WTC11 (cell line): ENCODE data around the gene PNMA8A. TPM values are rescaled to one million over a fixed set of nuclear protein-coding genes. Genes with fewer than 3 reads are reported as not detected.
A peak's percentile ranks its signal among the peaks of the same experiment; 100 is the strongest.

Experiments
- ATAC-seq: fragments of 200-7000 bp; cut with Tn5 transposase; 2 replicates; pipeline ENCODE4 v1.10.0; 2021; ENCODE audit warnings: mild to moderate bottlenecking, moderate library complexity
- CTCF ChIA-PET: fragments of 300-600 bp; sonication (Branson Sonifier 250); formaldehyde crosslinking; loops from one replicate; lab custom pipeline; 2021; ENCODE audit warnings: antibody characterized with exemption; lab: Charles Lee
- POLR2A ChIA-PET: fragments of 350-600 bp; sonication (Branson Sonifier 250); formaldehyde crosslinking; loops from one replicate; lab custom pipeline; 2021; ENCODE audit warnings: antibody characterized with exemption; lab: Charles Lee
- DNase-seq: peaks from one replicate; pipeline ENCODE4 v3.0.0; 2021; ENCODE audit warnings: low spot score
- H3K27ac Mint-ChIP-seq: 2 replicates; pipeline ENCODE4 v1.8.0; 2021; ENCODE audit warnings: mixed read lengths
- H3K27me3 Mint-ChIP-seq: 2 replicates; pipeline ENCODE4 v1.8.0; 2021; ENCODE audit warnings: low read depth, mild to moderate bottlenecking, moderate library complexity, mixed read lengths
- H3K36me3 Mint-ChIP-seq: 2 replicates; pipeline ENCODE4 v1.8.0; 2021; ENCODE audit warnings: mixed read lengths
- H3K4me1 Mint-ChIP-seq: 2 replicates; pipeline ENCODE4 v1.8.0; 2022; ENCODE audit warnings: mixed read lengths
- H3K4me3 Mint-ChIP-seq: 2 replicates; pipeline ENCODE4 v1.8.0; 2021; ENCODE audit warnings: mild to moderate bottlenecking, moderate library complexity, mixed read lengths
- H3K9me3 Mint-ChIP-seq: 2 replicates; pipeline ENCODE4 v1.8.0; 2021; ENCODE audit warnings: mixed read lengths
- ATF1 ChIP-seq: sonication (generic); formaldehyde crosslinking; IDR thresholded peaks from 2 replicates; pipeline ENCODE4 v1.8.1; 2023; ENCODE audit warnings: mild to moderate bottlenecking, moderate library complexity, missing genetic modification reagents
- CREB1 ChIP-seq: sonication (generic); formaldehyde crosslinking; IDR thresholded peaks from 2 replicates; pipeline ENCODE4 v1.8.0; 2023; ENCODE audit warnings: mild to moderate bottlenecking, missing genetic modification reagents
- HMGA2 ChIP-seq: fragments of 250-450 bp; sonication (Bioruptor Pico); IDR thresholded peaks from 2 replicates; pipeline ENCODE4 v1.4.0; 2021; ENCODE audit warnings: mild to moderate bottlenecking, moderate library complexity
- IRF2 ChIP-seq: sonication (generic); formaldehyde crosslinking; IDR thresholded peaks from 2 replicates; pipeline ENCODE4 v1.8.0; 2022; ENCODE audit warnings: low read depth, missing genetic modification reagents, borderline replicate concordance
- KAT7 ChIP-seq: sonication (generic); formaldehyde crosslinking; IDR thresholded peaks from 2 replicates; pipeline ENCODE4 v1.8.1; 2023; ENCODE audit warnings: missing genetic modification reagents, mild to moderate bottlenecking, borderline replicate concordance
- NFATC4 ChIP-seq: fragments of 250-450 bp; sonication (Bioruptor Pico); IDR thresholded peaks from 2 replicates; pipeline ENCODE4 v1.9.0; 2021; ENCODE audit warnings: mild to moderate bottlenecking
- NFYB ChIP-seq: sonication (generic); formaldehyde crosslinking; conservative IDR thresholded peaks from 2 replicates; pipeline ENCODE4 v1.8.0; 2022; ENCODE audit warnings: low read depth, missing genetic modification reagents
- PRRX2 ChIP-seq: fragments of 250-450 bp; sonication (Bioruptor Pico); IDR thresholded peaks from 2 replicates; pipeline ENCODE4 v1.8.0; 2021; ENCODE audit warnings: mild to moderate bottlenecking
- SMAD4 ChIP-seq: sonication (generic); formaldehyde crosslinking; IDR thresholded peaks from 2 replicates; pipeline ENCODE4 v1.8.0; 2022; ENCODE audit warnings: mild to moderate bottlenecking, missing genetic modification reagents
- TCF7 ChIP-seq: sonication (generic); formaldehyde crosslinking; IDR thresholded peaks from 2 replicates; pipeline ENCODE4 v1.8.0; 2022; ENCODE audit warnings: mild to moderate bottlenecking, low read depth, missing genetic modification reagents, moderate library complexity
- TEAD1 ChIP-seq: sonication (generic); formaldehyde crosslinking; IDR thresholded peaks from 2 replicates; pipeline ENCODE4 v1.8.0; 2022; ENCODE audit warnings: mild to moderate bottlenecking, missing genetic modification reagents
- ZNF121 ChIP-seq: sonication (generic); formaldehyde crosslinking; IDR thresholded peaks from 2 replicates; pipeline ENCODE4 v1.8.0; 2023; ENCODE audit warnings: missing genetic modification reagents
- ZNF138 ChIP-seq: sonication (generic); formaldehyde crosslinking; conservative IDR thresholded peaks from 2 replicates; pipeline ENCODE4 v1.8.1; 2022; ENCODE audit warnings: mild to moderate bottlenecking, moderate library complexity, missing genetic modification reagents
- ZNF219 ChIP-seq: sonication (generic); formaldehyde crosslinking; IDR thresholded peaks from 2 replicates; pipeline ENCODE4 v1.8.0; 2023; ENCODE audit warnings: missing genetic modification reagents, mild to moderate bottlenecking, borderline replicate concordance
- ZNF423 ChIP-seq: fragments of 250-450 bp; sonication (Bioruptor Pico); IDR thresholded peaks from 2 replicates; pipeline ENCODE4 v2.1.2; 2022; ENCODE audit warnings: mild to moderate bottlenecking, moderate library complexity
- total RNA-seq: library from RNA; stranded (reverse); gene quantifications from 3 replicates; pipeline ENCODE4 v1.2.3, GENCODE V29; 2021
- TF ChIP-seq, protein P1 (sequence below): sonication (generic); formaldehyde crosslinking; IDR thresholded peaks from 2 replicates; pipeline ENCODE4 v1.8.0; 2022; ENCODE audit warnings: mild to moderate bottlenecking, missing genetic modification reagents
- TF ChIP-seq, protein P2 (sequence below): fragments of 250-450 bp; sonication (Bioruptor Pico); IDR thresholded peaks from 2 replicates; pipeline ENCODE4 v1.9.0; 2021; ENCODE audit warnings: mild to moderate bottlenecking, borderline replicate concordance
- TF ChIP-seq, protein P3 (sequence below): sonication (generic); formaldehyde crosslinking; IDR thresholded peaks from 2 replicates; pipeline ENCODE4 v1.8.1; 2022; ENCODE audit warnings: mild to moderate bottlenecking, missing genetic modification reagents, moderate library complexity, borderline replicate concordance
- TF ChIP-seq, protein P4 (sequence below): fragments of 250-450 bp; sonication (Bioruptor Pico); IDR thresholded peaks from 2 replicates; pipeline ENCODE4 v1.9.0; 2021; ENCODE audit warnings: moderate library complexity, mild to moderate bottlenecking, inconsistent platforms, borderline replicate concordance
- TF ChIP-seq, protein P5 (sequence below): sonication (generic); formaldehyde crosslinking; IDR thresholded peaks from 2 replicates; pipeline ENCODE4 v1.8.0; 2023; ENCODE audit warnings: mild to moderate bottlenecking, missing genetic modification reagents
- TF ChIP-seq, protein P6 (sequence below): sonication (generic); formaldehyde crosslinking; IDR thresholded peaks from 2 replicates; pipeline ENCODE4 v1.8.1; 2023; ENCODE audit warnings: mild to moderate bottlenecking, missing genetic modification reagents
- TF ChIP-seq, protein P7 (sequence below): sonication (generic); formaldehyde crosslinking; IDR thresholded peaks from 2 replicates; pipeline ENCODE4 v1.8.1; 2022; ENCODE audit warnings: missing genetic modification reagents, borderline replicate concordance
- TF ChIP-seq, protein P8 (sequence below): sonication (generic); formaldehyde crosslinking; IDR thresholded peaks from 2 replicates; pipeline ENCODE4 v1.8.1; 2023; ENCODE audit warnings: mild to moderate bottlenecking, missing genetic modification reagents, moderate library complexity

Gene PNMA8A
- total RNA-seq, 1 experiment from 2014 or later, result 25.4 TPM

DNA sequence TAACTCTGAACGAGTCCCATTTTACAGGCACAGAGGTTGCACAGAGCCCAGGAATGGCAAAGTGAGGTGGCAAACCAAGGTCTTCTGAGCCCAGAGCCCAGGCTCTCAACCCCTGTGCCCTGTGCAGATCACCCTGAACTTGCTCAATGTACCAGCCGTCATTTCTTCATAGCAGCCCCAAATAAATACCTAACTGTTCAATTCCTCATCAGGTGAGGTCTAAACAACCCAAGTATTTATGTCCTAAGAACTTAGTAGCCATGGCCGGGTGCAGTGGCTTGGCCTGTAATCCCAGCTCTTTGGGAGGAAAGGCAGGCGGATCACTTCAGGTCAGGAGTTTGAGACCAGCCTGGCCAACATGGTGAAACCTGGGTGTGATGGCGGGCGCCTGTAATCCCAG lies 46.1 kb upstream of the PNMA8A start:
- H3K27ac Mint-ChIP-seq, result no peak overlapping the region
- H3K27me3 Mint-ChIP-seq, result no peaks in the 10 kb centered on the region
- H3K36me3 Mint-ChIP-seq, result no peaks in the 10 kb centered on the region
- POLR2A ChIA-PET, result no interaction called here
- H3K4me1 Mint-ChIP-seq, result 0 out of 2 replicates have a peak, but pooled peaks cover 2% of the 10 kb centered on the region
- TF ChIP-seq CREB1 (CRISPR knock-in tag), result no peak
- no peak for TF ChIP-seq NFATC4
- TF ChIP-seq ZNF219 (CRISPR knock-in tag), result no peak
- TF ChIP-seq, protein P1, sequence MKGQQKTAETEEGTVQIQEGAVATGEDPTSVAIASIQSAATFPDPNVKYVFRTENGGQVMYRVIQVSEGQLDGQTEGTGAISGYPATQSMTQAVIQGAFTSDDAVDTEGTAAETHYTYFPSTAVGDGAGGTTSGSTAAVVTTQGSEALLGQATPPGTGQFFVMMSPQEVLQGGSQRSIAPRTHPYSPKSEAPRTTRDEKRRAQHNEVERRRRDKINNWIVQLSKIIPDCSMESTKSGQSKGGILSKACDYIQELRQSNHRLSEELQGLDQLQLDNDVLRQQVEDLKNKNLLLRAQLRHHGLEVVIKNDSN (CRISPR knock-in tag), result no peak
- TF ChIP-seq, protein P2, sequence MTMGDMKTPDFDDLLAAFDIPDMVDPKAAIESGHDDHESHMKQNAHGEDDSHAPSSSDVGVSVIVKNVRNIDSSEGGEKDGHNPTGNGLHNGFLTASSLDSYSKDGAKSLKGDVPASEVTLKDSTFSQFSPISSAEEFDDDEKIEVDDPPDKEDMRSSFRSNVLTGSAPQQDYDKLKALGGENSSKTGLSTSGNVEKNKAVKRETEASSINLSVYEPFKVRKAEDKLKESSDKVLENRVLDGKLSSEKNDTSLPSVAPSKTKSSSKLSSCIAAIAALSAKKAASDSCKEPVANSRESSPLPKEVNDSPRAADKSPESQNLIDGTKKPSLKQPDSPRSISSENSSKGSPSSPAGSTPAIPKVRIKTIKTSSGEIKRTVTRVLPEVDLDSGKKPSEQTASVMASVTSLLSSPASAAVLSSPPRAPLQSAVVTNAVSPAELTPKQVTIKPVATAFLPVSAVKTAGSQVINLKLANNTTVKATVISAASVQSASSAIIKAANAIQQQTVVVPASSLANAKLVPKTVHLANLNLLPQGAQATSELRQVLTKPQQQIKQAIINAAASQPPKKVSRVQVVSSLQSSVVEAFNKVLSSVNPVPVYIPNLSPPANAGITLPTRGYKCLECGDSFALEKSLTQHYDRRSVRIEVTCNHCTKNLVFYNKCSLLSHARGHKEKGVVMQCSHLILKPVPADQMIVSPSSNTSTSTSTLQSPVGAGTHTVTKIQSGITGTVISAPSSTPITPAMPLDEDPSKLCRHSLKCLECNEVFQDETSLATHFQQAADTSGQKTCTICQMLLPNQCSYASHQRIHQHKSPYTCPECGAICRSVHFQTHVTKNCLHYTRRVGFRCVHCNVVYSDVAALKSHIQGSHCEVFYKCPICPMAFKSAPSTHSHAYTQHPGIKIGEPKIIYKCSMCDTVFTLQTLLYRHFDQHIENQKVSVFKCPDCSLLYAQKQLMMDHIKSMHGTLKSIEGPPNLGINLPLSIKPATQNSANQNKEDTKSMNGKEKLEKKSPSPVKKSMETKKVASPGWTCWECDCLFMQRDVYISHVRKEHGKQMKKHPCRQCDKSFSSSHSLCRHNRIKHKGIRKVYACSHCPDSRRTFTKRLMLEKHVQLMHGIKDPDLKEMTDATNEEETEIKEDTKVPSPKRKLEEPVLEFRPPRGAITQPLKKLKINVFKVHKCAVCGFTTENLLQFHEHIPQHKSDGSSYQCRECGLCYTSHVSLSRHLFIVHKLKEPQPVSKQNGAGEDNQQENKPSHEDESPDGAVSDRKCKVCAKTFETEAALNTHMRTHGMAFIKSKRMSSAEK, result no peak
- TF ChIP-seq IRF2 (CRISPR knock-in tag), result no peak
- TF ChIP-seq, protein P3, sequence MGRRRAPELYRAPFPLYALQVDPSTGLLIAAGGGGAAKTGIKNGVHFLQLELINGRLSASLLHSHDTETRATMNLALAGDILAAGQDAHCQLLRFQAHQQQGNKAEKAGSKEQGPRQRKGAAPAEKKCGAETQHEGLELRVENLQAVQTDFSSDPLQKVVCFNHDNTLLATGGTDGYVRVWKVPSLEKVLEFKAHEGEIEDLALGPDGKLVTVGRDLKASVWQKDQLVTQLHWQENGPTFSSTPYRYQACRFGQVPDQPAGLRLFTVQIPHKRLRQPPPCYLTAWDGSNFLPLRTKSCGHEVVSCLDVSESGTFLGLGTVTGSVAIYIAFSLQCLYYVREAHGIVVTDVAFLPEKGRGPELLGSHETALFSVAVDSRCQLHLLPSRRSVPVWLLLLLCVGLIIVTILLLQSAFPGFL, result no peak
- TF ChIP-seq ZNF423, result no peak
- no peak for TF ChIP-seq ATF1 (CRISPR knock-in tag)
- TF ChIP-seq HMGA2 (CRISPR knock-in tag), result no peak
- no peak for TF ChIP-seq ZNF138
- TF ChIP-seq, protein P4, sequence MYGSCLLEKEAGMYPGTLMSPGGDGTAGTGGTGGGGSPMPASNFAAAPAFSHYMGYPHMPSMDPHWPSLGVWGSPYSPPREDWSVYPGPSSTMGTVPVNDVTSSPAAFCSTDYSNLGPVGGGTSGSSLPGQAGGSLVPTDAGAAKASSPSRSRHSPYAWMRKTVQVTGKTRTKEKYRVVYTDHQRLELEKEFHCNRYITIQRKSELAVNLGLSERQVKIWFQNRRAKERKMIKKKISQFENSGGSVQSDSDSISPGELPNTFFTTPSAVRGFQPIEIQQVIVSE, result no peak
- no peak for TF ChIP-seq NFYB
- TF ChIP-seq, protein P5, sequence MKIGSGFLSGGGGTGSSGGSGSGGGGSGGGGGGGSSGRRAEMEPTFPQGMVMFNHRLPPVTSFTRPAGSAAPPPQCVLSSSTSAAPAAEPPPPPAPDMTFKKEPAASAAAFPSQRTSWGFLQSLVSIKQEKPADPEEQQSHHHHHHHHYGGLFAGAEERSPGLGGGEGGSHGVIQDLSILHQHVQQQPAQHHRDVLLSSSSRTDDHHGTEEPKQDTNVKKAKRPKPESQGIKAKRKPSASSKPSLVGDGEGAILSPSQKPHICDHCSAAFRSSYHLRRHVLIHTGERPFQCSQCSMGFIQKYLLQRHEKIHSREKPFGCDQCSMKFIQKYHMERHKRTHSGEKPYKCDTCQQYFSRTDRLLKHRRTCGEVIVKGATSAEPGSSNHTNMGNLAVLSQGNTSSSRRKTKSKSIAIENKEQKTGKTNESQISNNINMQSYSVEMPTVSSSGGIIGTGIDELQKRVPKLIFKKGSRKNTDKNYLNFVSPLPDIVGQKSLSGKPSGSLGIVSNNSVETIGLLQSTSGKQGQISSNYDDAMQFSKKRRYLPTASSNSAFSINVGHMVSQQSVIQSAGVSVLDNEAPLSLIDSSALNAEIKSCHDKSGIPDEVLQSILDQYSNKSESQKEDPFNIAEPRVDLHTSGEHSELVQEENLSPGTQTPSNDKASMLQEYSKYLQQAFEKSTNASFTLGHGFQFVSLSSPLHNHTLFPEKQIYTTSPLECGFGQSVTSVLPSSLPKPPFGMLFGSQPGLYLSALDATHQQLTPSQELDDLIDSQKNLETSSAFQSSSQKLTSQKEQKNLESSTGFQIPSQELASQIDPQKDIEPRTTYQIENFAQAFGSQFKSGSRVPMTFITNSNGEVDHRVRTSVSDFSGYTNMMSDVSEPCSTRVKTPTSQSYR, result no peak
- no peak for TF ChIP-seq PRRX2
- no peak for TF ChIP-seq TEAD1 (CRISPR knock-in tag)
- TF ChIP-seq, all 79 proteins: peak for 0
- Mint-ChIP-seq H3K9me3 (no peaks in the 10 kb centered on the region), H3K4me3 (no peak overlapping the region)
- CTCF ChIA-PET, result interaction anchor here (1.1 to 2.6 kb wide), 2 partner anchors 12 to 20 kb away, joined by 5 to 36 read pairs; no protein-coding TSS in a partner anchor
- no peak for ATAC-seq
- DNase-seq, result no peak

DNA sequence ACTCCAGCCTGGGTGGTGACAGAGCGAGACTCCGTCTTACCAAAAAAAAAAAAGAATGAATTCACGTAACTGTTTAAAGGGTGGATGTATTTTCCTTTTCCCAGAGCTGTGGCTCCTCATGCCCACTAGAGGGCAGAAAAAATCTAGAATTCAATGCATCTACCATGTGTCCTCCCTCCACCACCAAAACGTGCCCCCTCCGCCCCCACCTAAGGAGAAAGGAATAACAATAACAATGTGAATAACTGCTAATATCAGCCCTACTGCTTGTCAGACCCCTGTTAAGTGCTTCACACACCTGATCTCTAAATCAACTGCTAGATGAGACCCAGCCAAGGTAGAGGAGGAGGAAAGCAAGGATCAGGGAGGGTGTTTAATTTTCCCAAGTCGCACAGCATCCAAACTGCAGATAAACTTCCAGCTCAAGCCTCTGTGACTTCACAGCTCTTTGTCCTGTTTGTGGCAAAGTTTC lies 44.6 kb upstream of the PNMA8A start:
- POLR2A ChIA-PET, result interaction anchor here (1.0 kb wide), 1 partner anchor 103 kb away, joined by 4 read pairs; the partner anchor contains the start of gene CCDC8
- Mint-ChIP-seq H3K4me3 (no peak overlapping the region), H3K27me3 (no peaks in the 10 kb centered on the region), H3K27ac (no peak overlapping the region), H3K4me1 (0 out of 2 replicates have a peak, but pooled peaks cover 2% of the 10 kb centered on the region), H3K36me3 (no peaks in the 10 kb centered on the region), H3K9me3 (peaks cover 9% of the 10 kb centered on the region)
- ATAC-seq (peak; percentile 39), DNase-seq (no peak)
- CTCF ChIA-PET, result interaction anchor here (0.6 to 2.6 kb wide), 33 partner anchors 8 to 219 kb away, joined by 3 to 36 read pairs (median 5); partner anchors contain the start of genes HIF3A and PNMA8B
- TF ChIP-seq TCF7 (no peak), KAT7 (no peak), ZNF121 (CRISPR knock-in tag) (no peak), HMGA2 (CRISPR knock-in tag) (no peak), SMAD4 (no peak)
- TF ChIP-seq, protein P6, sequence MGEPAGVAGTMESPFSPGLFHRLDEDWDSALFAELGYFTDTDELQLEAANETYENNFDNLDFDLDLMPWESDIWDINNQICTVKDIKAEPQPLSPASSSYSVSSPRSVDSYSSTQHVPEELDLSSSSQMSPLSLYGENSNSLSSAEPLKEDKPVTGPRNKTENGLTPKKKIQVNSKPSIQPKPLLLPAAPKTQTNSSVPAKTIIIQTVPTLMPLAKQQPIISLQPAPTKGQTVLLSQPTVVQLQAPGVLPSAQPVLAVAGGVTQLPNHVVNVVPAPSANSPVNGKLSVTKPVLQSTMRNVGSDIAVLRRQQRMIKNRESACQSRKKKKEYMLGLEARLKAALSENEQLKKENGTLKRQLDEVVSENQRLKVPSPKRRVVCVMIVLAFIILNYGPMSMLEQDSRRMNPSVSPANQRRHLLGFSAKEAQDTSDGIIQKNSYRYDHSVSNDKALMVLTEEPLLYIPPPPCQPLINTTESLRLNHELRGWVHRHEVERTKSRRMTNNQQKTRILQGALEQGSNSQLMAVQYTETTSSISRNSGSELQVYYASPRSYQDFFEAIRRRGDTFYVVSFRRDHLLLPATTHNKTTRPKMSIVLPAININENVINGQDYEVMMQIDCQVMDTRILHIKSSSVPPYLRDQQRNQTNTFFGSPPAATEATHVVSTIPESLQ (CRISPR knock-in tag), result no peak
- TF ChIP-seq, protein P7, sequence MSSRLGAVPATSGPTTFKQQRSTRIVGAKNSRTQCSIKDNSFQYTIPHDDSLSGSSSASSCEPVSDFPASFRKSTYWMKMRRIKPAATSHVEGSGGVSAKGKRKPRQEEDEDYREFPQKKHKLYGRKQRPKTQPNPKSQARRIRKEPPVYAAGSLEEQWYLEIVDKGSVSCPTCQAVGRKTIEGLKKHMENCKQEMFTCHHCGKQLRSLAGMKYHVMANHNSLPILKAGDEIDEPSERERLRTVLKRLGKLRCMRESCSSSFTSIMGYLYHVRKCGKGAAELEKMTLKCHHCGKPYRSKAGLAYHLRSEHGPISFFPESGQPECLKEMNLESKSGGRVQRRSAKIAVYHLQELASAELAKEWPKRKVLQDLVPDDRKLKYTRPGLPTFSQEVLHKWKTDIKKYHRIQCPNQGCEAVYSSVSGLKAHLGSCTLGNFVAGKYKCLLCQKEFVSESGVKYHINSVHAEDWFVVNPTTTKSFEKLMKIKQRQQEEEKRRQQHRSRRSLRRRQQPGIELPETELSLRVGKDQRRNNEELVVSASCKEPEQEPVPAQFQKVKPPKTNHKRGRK (CRISPR knock-in tag), result no peak
- TF ChIP-seq, protein P8, sequence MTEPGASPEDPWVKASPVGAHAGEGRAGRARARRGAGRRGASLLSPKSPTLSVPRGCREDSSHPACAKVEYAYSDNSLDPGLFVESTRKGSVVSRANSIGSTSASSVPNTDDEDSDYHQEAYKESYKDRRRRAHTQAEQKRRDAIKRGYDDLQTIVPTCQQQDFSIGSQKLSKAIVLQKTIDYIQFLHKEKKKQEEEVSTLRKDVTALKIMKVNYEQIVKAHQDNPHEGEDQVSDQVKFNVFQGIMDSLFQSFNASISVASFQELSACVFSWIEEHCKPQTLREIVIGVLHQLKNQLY (CRISPR knock-in tag), result no peak
